HepG2 (cell line): ENCODE data around the gene HECTD1.
A peak's percentile ranks its signal among the peaks of the same experiment; 100 is the strongest.

Experiments
- ETV6 ChIP-seq: sonication (generic); formaldehyde crosslinking; conservative IDR thresholded peaks from 2 replicates; pipeline ENCODE4 v1.4.0; 2020; ENCODE audit warnings: missing genetic modification reagents
- MYC ChIP-seq: sonication (generic); formaldehyde crosslinking; IDR thresholded peaks from 2 replicates; pipeline ENCODE4 v1.9.0; 2021; ENCODE audit warnings: missing genetic modification reagents, borderline replicate concordance
- POLR2A ChIP-seq, 2 experiments: IDR thresholded peaks; 2 replicates each; pipeline ENCODE4 v1.6.1; 2011; ENCODE audit warnings: low read depth in 2 of 2, low read length in 2 of 2, mild to moderate bottlenecking in 1 of 2, moderate library complexity in 1 of 2; ENCODE audit not compliant: insufficient read depth in 1 of 2
- POLR2AphosphoS2 ChIP-seq: IDR thresholded peaks from 2 replicates; pipeline ENCODE4 v1.6.1; 2011; ENCODE audit warnings: low read depth, low read length, improper control_type of control experiment
- SPEN ChIP-seq: sonication (generic); formaldehyde crosslinking; IDR thresholded peaks from 2 replicates; pipeline ENCODE4 v1.5.1; 2020; ENCODE audit warnings: low read depth, mild to moderate bottlenecking, missing genetic modification reagents
- TAF15 ChIP-seq: fragments of 200-400 bp; formaldehyde crosslinking; IDR thresholded peaks from one replicate; pipeline ENCODE4 v1.6.1; 2018; ENCODE audit warnings: mild to moderate bottlenecking, low read depth, low read length; ENCODE audit not compliant: poor library complexity, severe bottlenecking
- TF ChIP-seq, protein P1 (sequence below): sonication (generic); formaldehyde crosslinking; IDR thresholded peaks from 2 replicates; pipeline ENCODE4 v1.5.0; 2020; ENCODE audit warnings: mild to moderate bottlenecking, missing genetic modification reagents, moderate library complexity
- TF ChIP-seq, protein P2 (sequence below): sonication (generic); formaldehyde crosslinking; IDR thresholded peaks from 2 replicates; pipeline ENCODE4 v1.8.1; 2023; ENCODE audit warnings: mild to moderate bottlenecking, missing genetic modification reagents
- TF ChIP-seq, protein P3 (sequence below), 2 experiments: sonication (generic) in 1 of 2; formaldehyde crosslinking in 1 of 2; IDR thresholded peaks; 2 replicates each; pipeline versions ENCODE4 v1.4.0 to v1.6.1; 2018 to 2020; ENCODE audit warnings: missing genetic modification reagents in 2 of 2, borderline replicate concordance in 1 of 2, low read depth in 1 of 2, mild to moderate bottlenecking in 1 of 2, missing biosample characterization in 1 of 2
- TF ChIP-seq, protein P4 (sequence below): sonication (generic); formaldehyde crosslinking; IDR thresholded peaks from 2 replicates; pipeline ENCODE4 v1.4.0; 2020; ENCODE audit warnings: missing genetic modification reagents
- TF ChIP-seq, protein P5 (sequence below): sonication (generic); formaldehyde crosslinking; IDR thresholded peaks from 2 replicates; pipeline ENCODE4 v1.8.1; 2023; ENCODE audit warnings: missing genetic modification reagents, inconsistent platforms, borderline replicate concordance

DNA sequence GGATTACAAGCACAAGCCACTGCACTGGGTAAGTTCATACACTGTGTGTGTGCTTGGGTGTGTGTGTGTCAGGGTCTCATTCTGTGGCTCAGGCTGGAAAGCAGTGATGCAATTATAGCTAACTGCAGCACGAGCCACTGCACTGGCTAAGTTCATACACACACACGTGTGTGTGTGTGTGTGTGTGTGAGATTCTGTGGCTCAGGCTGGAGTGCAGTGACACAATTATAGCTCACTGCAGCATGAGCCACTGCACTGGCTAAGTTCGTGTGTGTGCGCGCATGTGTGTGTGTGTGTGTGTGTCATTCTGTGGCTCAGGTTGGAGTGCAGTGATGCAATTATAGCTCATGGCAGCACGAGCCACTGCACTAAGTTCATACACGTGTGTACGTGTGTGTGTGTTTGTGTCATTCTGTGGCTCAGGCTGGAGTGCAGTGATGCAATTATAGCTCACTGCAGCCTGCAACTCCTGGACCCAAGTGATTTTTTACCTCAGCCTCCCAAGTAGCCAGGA is 85.4 kb downstream of the HECTD1 start:
- TF ChIP-seq, protein P1, sequence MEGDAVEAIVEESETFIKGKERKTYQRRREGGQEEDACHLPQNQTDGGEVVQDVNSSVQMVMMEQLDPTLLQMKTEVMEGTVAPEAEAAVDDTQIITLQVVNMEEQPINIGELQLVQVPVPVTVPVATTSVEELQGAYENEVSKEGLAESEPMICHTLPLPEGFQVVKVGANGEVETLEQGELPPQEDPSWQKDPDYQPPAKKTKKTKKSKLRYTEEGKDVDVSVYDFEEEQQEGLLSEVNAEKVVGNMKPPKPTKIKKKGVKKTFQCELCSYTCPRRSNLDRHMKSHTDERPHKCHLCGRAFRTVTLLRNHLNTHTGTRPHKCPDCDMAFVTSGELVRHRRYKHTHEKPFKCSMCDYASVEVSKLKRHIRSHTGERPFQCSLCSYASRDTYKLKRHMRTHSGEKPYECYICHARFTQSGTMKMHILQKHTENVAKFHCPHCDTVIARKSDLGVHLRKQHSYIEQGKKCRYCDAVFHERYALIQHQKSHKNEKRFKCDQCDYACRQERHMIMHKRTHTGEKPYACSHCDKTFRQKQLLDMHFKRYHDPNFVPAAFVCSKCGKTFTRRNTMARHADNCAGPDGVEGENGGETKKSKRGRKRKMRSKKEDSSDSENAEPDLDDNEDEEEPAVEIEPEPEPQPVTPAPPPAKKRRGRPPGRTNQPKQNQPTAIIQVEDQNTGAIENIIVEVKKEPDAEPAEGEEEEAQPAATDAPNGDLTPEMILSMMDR (CRISPR knock-in tag): no peak
- TF ChIP-seq MYC (CRISPR knock-in tag) (no peak), ETV6 (CRISPR knock-in tag) (no peak), POLR2A (IDR thresholded peaks at IDR 0.05; ENCODE audit: insufficient read depth in 1 of 2, low read depth in 2 of 2, low read length in 2 of 2) (no peak), TAF15 (no peak), POLR2AphosphoS2 (no peak), SPEN (CRISPR knock-in tag) (no peak)
- TF ChIP-seq, protein P2, sequence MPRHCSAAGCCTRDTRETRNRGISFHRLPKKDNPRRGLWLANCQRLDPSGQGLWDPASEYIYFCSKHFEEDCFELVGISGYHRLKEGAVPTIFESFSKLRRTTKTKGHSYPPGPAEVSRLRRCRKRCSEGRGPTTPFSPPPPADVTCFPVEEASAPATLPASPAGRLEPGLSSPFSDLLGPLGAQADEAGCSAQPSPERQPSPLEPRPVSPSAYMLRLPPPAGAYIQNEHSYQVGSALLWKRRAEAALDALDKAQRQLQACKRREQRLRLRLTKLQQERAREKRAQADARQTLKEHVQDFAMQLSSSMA (CRISPR knock-in tag): peak; percentile 72; the same call in 1 of the 2 replicates
- TF ChIP-seq, protein P3, sequence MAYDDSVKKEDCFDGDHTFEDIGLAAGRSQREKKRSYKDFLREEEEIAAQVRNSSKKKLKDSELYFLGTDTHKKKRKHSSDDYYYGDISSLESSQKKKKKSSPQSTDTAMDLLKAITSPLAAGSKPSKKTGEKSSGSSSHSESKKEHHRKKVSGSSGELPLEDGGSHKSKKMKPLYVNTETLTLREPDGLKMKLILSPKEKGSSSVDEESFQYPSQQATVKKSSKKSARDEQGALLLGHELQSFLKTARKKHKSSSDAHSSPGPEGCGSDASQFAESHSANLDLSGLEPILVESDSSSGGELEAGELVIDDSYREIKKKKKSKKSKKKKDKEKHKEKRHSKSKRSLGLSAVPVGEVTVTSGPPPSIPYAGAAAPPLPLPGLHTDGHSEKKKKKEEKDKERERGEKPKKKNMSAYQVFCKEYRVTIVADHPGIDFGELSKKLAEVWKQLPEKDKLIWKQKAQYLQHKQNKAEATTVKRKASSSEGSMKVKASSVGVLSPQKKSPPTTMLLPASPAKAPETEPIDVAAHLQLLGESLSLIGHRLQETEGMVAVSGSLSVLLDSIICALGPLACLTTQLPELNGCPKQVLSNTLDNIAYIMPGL (CRISPR knock-in tag; IDR thresholded peaks at IDR 0.05; ENCODE audit: borderline replicate concordance in 1 of 2, low read depth in 1 of 2): no peak
- TF ChIP-seq, protein P4, sequence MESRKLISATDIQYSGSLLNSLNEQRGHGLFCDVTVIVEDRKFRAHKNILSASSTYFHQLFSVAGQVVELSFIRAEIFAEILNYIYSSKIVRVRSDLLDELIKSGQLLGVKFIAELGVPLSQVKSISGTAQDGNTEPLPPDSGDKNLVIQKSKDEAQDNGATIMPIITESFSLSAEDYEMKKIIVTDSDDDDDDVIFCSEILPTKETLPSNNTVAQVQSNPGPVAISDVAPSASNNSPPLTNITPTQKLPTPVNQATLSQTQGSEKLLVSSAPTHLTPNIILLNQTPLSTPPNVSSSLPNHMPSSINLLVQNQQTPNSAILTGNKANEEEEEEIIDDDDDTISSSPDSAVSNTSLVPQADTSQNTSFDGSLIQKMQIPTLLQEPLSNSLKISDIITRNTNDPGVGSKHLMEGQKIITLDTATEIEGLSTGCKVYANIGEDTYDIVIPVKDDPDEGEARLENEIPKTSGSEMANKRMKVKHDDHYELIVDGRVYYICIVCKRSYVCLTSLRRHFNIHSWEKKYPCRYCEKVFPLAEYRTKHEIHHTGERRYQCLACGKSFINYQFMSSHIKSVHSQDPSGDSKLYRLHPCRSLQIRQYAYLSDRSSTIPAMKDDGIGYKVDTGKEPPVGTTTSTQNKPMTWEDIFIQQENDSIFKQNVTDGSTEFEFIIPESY (CRISPR knock-in tag): no peak
- TF ChIP-seq, protein P5, sequence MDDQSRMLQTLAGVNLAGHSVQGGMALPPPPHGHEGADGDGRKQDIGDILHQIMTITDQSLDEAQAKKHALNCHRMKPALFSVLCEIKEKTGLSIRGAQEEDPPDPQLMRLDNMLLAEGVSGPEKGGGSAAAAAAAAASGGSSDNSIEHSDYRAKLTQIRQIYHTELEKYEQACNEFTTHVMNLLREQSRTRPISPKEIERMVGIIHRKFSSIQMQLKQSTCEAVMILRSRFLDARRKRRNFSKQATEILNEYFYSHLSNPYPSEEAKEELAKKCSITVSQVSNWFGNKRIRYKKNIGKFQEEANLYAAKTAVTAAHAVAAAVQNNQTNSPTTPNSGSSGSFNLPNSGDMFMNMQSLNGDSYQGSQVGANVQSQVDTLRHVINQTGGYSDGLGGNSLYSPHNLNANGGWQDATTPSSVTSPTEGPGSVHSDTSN (CRISPR knock-in tag): no peak
